H1 (cell line): ENCODE data around the gene TBC1D10A. TPM values are rescaled to one million over a fixed set of nuclear protein-coding genes. Genes with fewer than 3 reads are reported as not detected.

ENCODE experiments used
- ASH2L ChIP-seq: fragments of 200-600, 300-600 bp; sonication (generic); IDR thresholded peaks from one replicate; pipeline ENCODE4 v1.7.1; 2017; ENCODE audit warnings: low read length
- CHD7 ChIP-seq: fragments of 300-600 bp; sonication (generic); IDR thresholded peaks from 2 replicates; pipeline ENCODE4 v1.7.1; 2012; ENCODE audit warnings: low read length, moderate library complexity, mild to moderate bottlenecking, inconsistent platforms; ENCODE audit not compliant: insufficient replicate concordance
- MAX ChIP-seq: IDR thresholded peaks from 2 replicates; pipeline ENCODE4 v1.6.1; 2012; ENCODE audit warnings: inconsistent platforms
- POLR2AphosphoS5 ChIP-seq: IDR thresholded peaks from 2 replicates; pipeline ENCODE4 v1.6.1; 2011; ENCODE audit warnings: low read depth, low read length
- SIN3A ChIP-seq, 2 experiments: IDR thresholded peaks in 1 of 2; conservative IDR thresholded peaks in 1 of 2; 2 replicates each; pipeline ENCODE4 v1.6.1; 2011 to 2012; ENCODE audit warnings: low read length in 2 of 2, improper control_type of control experiment in 1 of 2, low read depth in 1 of 2, mild to moderate bottlenecking in 1 of 2
- SIX5 ChIP-seq: IDR thresholded peaks from 2 replicates; pipeline ENCODE4 v1.6.1; 2011; ENCODE audit warnings: mild to moderate bottlenecking, low read depth, low read length
- SP4 ChIP-seq: IDR thresholded peaks from 2 replicates; pipeline ENCODE4 v1.6.1; 2012; ENCODE audit warnings: low read length, inconsistent platforms
- TAF1 ChIP-seq: IDR thresholded peaks from 2 replicates; pipeline ENCODE4 v1.6.1; 2011; ENCODE audit warnings: mild to moderate bottlenecking, low read depth, low read length
- polyA plus RNA-seq, 7 experiments: library from polyadenylated mRNA; depleted of rRNA in 3 of 7; stranded (reverse) in 5 of 7; unstranded in 2 of 7; fragments of >200 nt in 5 of 7; fragments of 200-250 nt in 2 of 7; gene quantifications; 1 replicate in 5 of 7; 2 replicates in 1 of 7; 4 replicates in 1 of 7; pipeline versions ENCODE4 v1.2.1 to v1.2.3, GENCODE V29; 2011 to 2013; ENCODE audit warnings: missing spikeins in 2 of 7, mixed read lengths in 2 of 7
- total RNA-seq: library from RNA; stranded (reverse); fragmentation: NEBNext Ultra II Directional; extraction: Animal tissue kit (Norgen Biotek cat#: 25700); gene quantifications from 2 replicates; pipeline ENCODE4 v1.2.1, GENCODE V29; 2021

The TBC1D10A gene
- total and polyA plus RNA-seq, 2 of the 8 experiments (the other 6 are each of a cell fraction or from before 2014, with no cell fraction given) = 5.4 to 7.0 TPM

DNA sequence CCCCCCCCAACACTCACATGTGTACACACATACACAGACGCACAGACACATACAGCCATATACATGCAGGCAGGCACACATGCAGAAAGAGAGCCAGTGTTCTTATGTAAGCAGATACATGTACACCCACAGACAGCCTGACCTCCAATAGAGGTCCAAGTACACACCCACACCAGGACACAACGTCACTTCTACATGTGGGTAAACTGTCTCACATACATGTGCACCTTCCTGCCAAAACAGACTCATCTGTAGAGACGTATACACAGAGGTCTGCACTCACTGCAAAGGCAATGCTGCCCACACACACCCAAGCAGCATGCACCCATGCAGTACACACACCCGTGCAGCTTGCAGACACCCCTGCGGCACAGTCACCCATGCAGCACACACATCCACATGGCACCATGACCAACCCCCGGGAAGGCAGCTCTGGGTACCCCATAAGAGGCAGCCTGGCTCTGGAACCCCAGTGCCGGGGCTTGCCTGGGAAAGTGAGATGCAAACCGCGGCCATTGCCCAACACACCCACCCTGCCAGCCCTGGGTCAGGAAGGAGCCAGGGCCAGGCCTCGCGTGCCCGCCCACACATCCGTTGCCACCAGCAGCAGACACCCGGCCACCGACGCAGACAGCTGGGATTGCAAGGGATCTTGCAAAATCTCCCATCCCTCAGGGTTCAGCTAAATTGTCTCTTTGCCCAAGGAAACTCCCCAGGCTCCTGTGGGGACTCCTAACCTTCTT, 47.5 kb downstream of the TBC1D10A start (continued):
- TF ChIP-seq CHD7 (no peak), SIN3A (conservative IDR thresholded peaks at IDR 0.05 in 1 of 2, IDR thresholded peaks at IDR 0.05 in 1 of 2; ENCODE audit: low read depth in 1 of 2, low read length in 2 of 2) (no peak), POLR2AphosphoS5 (no peak), SIX5 (no peak), TAF1 (no peak), ASH2L (no peak), SP4 (no peak), MAX (no peak)
